ENCODE measurements around the gene TYW3. TPM values are rescaled to one million over a fixed set of nuclear protein-coding genes. Genes with fewer than 3 reads are reported as not detected.

TYW3 gene
- total and polyA plus RNA-seq, 2 of the 8 experiments (the other 6 are each of a cell fraction or from before 2014, with no cell fraction given) = 6.9 to 31.4 TPM

GRCh38 chr1:74780594-74780993 lies 47.6 kb downstream of the TYW3 start:
- Histone ChIP-seq H3K27me3 (replicated peaks in 1 of 4; ENCODE audit: control insufficient read depth in 3 of 4, extremely low read depth in 1 of 4, insufficient read depth in 3 of 4, low read length in 3 of 4) (no peaks in the 10 kb centered on the region), H3K9ac (replicated peaks in 1 of 4; ENCODE audit: extremely low read depth in 1 of 4, low read depth in 3 of 4, low read length in 3 of 4) (no peak overlapping the region), H3K18ac (ENCODE audit: extremely low read depth, low read length) (no peak overlapping the region), H3K4ac (replicated peaks; ENCODE audit: insufficient read length, low read depth, low read length) (no peak overlapping the region), H2BK20ac (ENCODE audit: low read length) (no peak overlapping the region), H4K5ac (ENCODE audit: insufficient read length, low read depth, low read length) (no peak overlapping the region), H2AK5ac (ENCODE audit: low read depth, low read length) (no peak overlapping the region), H3K36me3 (ENCODE audit: control insufficient read depth in 2 of 4, insufficient read depth in 4 of 4, low read length in 3 of 4) (no peaks in the 10 kb centered on the region), H3K79me1 (ENCODE audit: low read depth, low read length) (no peaks in the 10 kb centered on the region), H2BK12ac (ENCODE audit: low read depth, low read length) (no peak overlapping the region), H3K4me3 (ENCODE audit: extremely low read depth in 1 of 4, insufficient read depth in 2 of 4, low read depth in 3 of 4, low read length in 4 of 4) (no peak overlapping the region), H3K27ac (ENCODE audit: low read depth, low read length) (no peak overlapping the region), H4K91ac (replicated peaks; ENCODE audit: insufficient read length, low read length) (no peak overlapping the region), H3K14ac (ENCODE audit: insufficient read length) (no peak overlapping the region), H2BK15ac (ENCODE audit: low read length) (no peak overlapping the region), H3K23me2 (ENCODE audit: low read depth, low read length) (no peaks in the 10 kb centered on the region; the same call in 1 of the 2 replicates), H3K4me2 (ENCODE audit: insufficient read depth in 1 of 2, low read depth in 2 of 2, low read length in 2 of 2) (peak overlapping the region in 1 of 2 experiments; percentile 21; a peak in 1 of 4 replicates), H3K9me3 (ENCODE audit: insufficient read depth in 2 of 2, low read depth in 1 of 2, low read length in 1 of 2) (no peaks in the 10 kb centered on the region), H3K23ac (ENCODE audit: insufficient read length) (no peak overlapping the region), H2BK120ac (replicated peaks; ENCODE audit: low read depth, low read length) (no peak overlapping the region), H3K79me2 (ENCODE audit: control insufficient read depth in 1 of 2, insufficient read depth in 2 of 2, low read length in 2 of 2) (no peaks in the 10 kb centered on the region), H4K8ac (ENCODE audit: extremely low read depth, insufficient read depth, low read length) (no peak overlapping the region), H2AFZ (ENCODE audit: low read length) (peak overlapping the region; percentile 75; the same call in 1 of the 2 replicates), H3K4me1 (replicated peaks in 1 of 4; ENCODE audit: control insufficient read depth in 3 of 4, insufficient read depth in 4 of 4, low read length in 3 of 4) (peaks cover 0 to 4% (median 3%) of the 10 kb centered on the region in 4 experiments; a peak in 4 of 7 replicates), H3K56ac (replicated peaks; ENCODE audit: insufficient read length, low read depth, low read length) (no peak overlapping the region), H4K20me1 (replicated peaks in 1 of 2; ENCODE audit: control insufficient read depth in 1 of 2, insufficient read depth in 2 of 2, low read length in 2 of 2) (no peaks in the 10 kb centered on the region), H2BK5ac (ENCODE audit: low read depth, low read length) (no peak overlapping the region)
- DNase-seq (ENCODE audit: low read depth in 1 of 2, low spot score in 2 of 2) = no peak
- WGBS, 2 experiments (ENCODE audit: extremely low coverage in 1 of 2, insufficient coverage in 1 of 2, insufficient read length in 1 of 2, insufficient replicate concordance in 2 of 2, low coverage in 1 of 2, low lambda C conversion rate in 2 of 2, missing lambda C conversion rate in 1 of 2) = 25% methylated on average over 2 of the region's 2 CpGs; no CpG with 5 or more reads in 1 of the 2 experiments
- peak; percentile 24 for FAIRE-seq
- ChIA-PET POLR2A (ENCODE audit: partially characterized antibody) (no interaction called here), CTCF (ENCODE audit: partially characterized antibody) (interaction anchor here (0.7 to 1.8 kb wide), 6 partner anchors 9 to 423 kb away, joined by 3 to 7 read pairs (median 3); no protein-coding TSS in a partner anchor)
- no peak for TF ChIP-seq SIN3A (conservative IDR thresholded peaks at IDR 0.05 in 1 of 2, IDR thresholded peaks at IDR 0.05 in 1 of 2; ENCODE audit: low read depth in 1 of 2, low read length in 2 of 2)
- no peak for TF ChIP-seq USF2 (IDR thresholded peaks at IDR 0.05; ENCODE audit: low read length)
- no peak for TF ChIP-seq RNF2 (IDR thresholded peaks at IDR 0.05; ENCODE audit: borderline replicate concordance, low read depth, low read length, missing control alignments, poor library complexity, severe bottlenecking)
- TF ChIP-seq NRF1 (IDR thresholded peaks at IDR 0.05; ENCODE audit: low read depth, low read length) = no peak
- no peak for TF ChIP-seq RAD21 (IDR thresholded peaks at IDR 0.05 in 1 of 2, conservative IDR thresholded peaks at IDR 0.05 in 1 of 2; ENCODE audit: low read depth in 2 of 2, low read length in 2 of 2)
- no peak for TF ChIP-seq KDM4A (IDR thresholded peaks at IDR 0.05; ENCODE audit: low read depth, low read length, severe bottlenecking)
- no peak for TF ChIP-seq ASH2L (IDR thresholded peaks at IDR 0.05; ENCODE audit: low read length)
- no peak for TF ChIP-seq HDAC6 (IDR thresholded peaks at IDR 0.05; ENCODE audit: low read depth, low read length)
- no peak for TF ChIP-seq SP1 (IDR thresholded peaks at IDR 0.05; ENCODE audit: low read depth, low read length)
- no peak for TF ChIP-seq TBP (IDR thresholded peaks at IDR 0.05; ENCODE audit: low read depth, low read length)
- no peak for TF ChIP-seq PHF8 (conservative IDR thresholded peaks at IDR 0.05; ENCODE audit: low read depth, low read length)
- no peak for TF ChIP-seq FOSL1 (IDR thresholded peaks at IDR 0.05; ENCODE audit: insufficient read depth, low read depth, low read length)
